IMR-90 (cell line): ENCODE measurements around the gene CFAP61. TPM values are rescaled to one million over a fixed set of nuclear protein-coding genes. Genes with fewer than 3 reads are reported as not detected.

Experiments used
- ATAC-seq: fragments of 200-7000 bp; cut with Tn5 transposase; 2 replicates; pipeline ENCODE4 v1.9.1; 2020; ENCODE audit warnings: low read depth, mild to moderate bottlenecking, moderate library complexity
- BruUV-seq: library from RNA; stranded (reverse); fragments of 400-500 nt; replicated peaks from 2 replicates; lab custom pipeline; 2021; lab: Mats Ljungman, UMichigan
- CTCF ChIA-PET: fragments of 300-600 bp; formaldehyde crosslinking; extraction: SDS; loops from one replicate; lab custom pipeline; 2021; ENCODE audit warnings: antibody characterized with exemption; lab: Yijun Ruan, JAX
- POLR2A ChIA-PET: fragments of 300-600 bp; sonication (Branson Sonifier 250); formaldehyde crosslinking; loops from one replicate; lab custom pipeline; 2022; ENCODE audit warnings: antibody characterized with exemption; ENCODE audit not compliant: unreplicated experiment; lab: Charles Lee
- DNase-seq: peaks from one replicate; pipeline ENCODE4 v3.0.0; 2013
- H2AFZ ChIP-seq: replicated peaks from 2 replicates; pipeline ENCODE3; 2013; ENCODE audit warnings: low read length, mild to moderate bottlenecking; ENCODE audit not compliant: poor library complexity
- H2AK5ac ChIP-seq: 2 replicates; pipeline ENCODE4 v1.6.1; 2013; ENCODE audit warnings: low read depth, low read length, inconsistent platforms
- H2AK9ac ChIP-seq: replicated peaks from 2 replicates; pipeline ENCODE3; 2013; ENCODE audit warnings: mild to moderate bottlenecking, low read depth, low read length, moderate library complexity; ENCODE audit not compliant: poor library complexity
- H2BK120ac ChIP-seq: 2 replicates; pipeline ENCODE4 v1.6.1; 2013; ENCODE audit warnings: low read depth, low read length, inconsistent platforms
- H2BK15ac ChIP-seq: 3 replicates; pipeline ENCODE4 v1.6.1; 2013; ENCODE audit warnings: low read depth, low read length, inconsistent platforms
- H2BK20ac ChIP-seq: 2 replicates; pipeline ENCODE4 v1.6.1; 2013; ENCODE audit warnings: low read depth, mild to moderate bottlenecking, inconsistent platforms, low read length, moderate library complexity
- H2BK5ac ChIP-seq: 2 replicates; pipeline ENCODE4 v1.6.1; 2013; ENCODE audit warnings: mild to moderate bottlenecking, low read depth, low read length, inconsistent platforms; ENCODE audit not compliant: poor library complexity, severe bottlenecking
- H3K14ac ChIP-seq: replicated peaks from 2 replicates; pipeline ENCODE4 v1.6.1; 2013; ENCODE audit warnings: low read depth, low read length, inconsistent platforms
- H3K18ac ChIP-seq: 2 replicates; pipeline ENCODE4 v1.6.1; 2013; ENCODE audit warnings: low read depth, low read length, control low read depth
- H3K23ac ChIP-seq: 2 replicates; pipeline ENCODE4 v1.6.1; 2013; ENCODE audit warnings: low read depth, low read length, inconsistent platforms
- H3K27ac ChIP-seq: 2 replicates; pipeline ENCODE4 v1.5.1; 2013; ENCODE audit warnings: mild to moderate bottlenecking, control low read depth, low read length; ENCODE audit not compliant: insufficient read depth
- H3K27me3 ChIP-seq: 2 replicates; pipeline ENCODE4 v1.6.1; 2013; ENCODE audit warnings: low read length; ENCODE audit not compliant: control insufficient read depth, insufficient read depth
- H3K36me3 ChIP-seq: 2 replicates; pipeline ENCODE4 v1.6.1; 2013; ENCODE audit warnings: low read length, mixed read lengths; ENCODE audit not compliant: control insufficient read depth, insufficient read depth
- H3K4ac ChIP-seq: 2 replicates; pipeline ENCODE4 v1.6.1; 2013; ENCODE audit warnings: low read depth, low read length, inconsistent platforms
- H3K4me1 ChIP-seq: 2 replicates; pipeline ENCODE4 v1.6.1; 2013; ENCODE audit warnings: low read length, mixed read lengths; ENCODE audit not compliant: control insufficient read depth, insufficient read depth
- H3K4me2 ChIP-seq: 2 replicates; pipeline ENCODE4 v1.6.1; 2013; ENCODE audit warnings: low read depth, mild to moderate bottlenecking, control low read depth, low read length, moderate library complexity
- H3K4me3 ChIP-seq: 2 replicates; pipeline ENCODE4 v1.5.1; 2013; ENCODE audit warnings: low read depth, mild to moderate bottlenecking, control low read depth, low read length, moderate library complexity; ENCODE audit not compliant: insufficient read depth
- H3K56ac ChIP-seq: 2 replicates; pipeline ENCODE4 v1.6.1; 2013; ENCODE audit warnings: low read length, inconsistent platforms; ENCODE audit not compliant: insufficient read depth; ENCODE audit errors: extremely low read depth
- H3K79me1 ChIP-seq, 2 experiments: 2 replicates each; pipeline ENCODE4 v1.6.1; 2013; ENCODE audit warnings: low read length in 2 of 2, inconsistent platforms in 1 of 2, low read depth in 1 of 2
- H3K9ac ChIP-seq: 2 replicates; pipeline ENCODE4 v1.6.1; 2013; ENCODE audit warnings: low read depth, low read length, control low read depth
- H3K9me1 ChIP-seq: 2 replicates; pipeline ENCODE4 v1.6.1; 2013; ENCODE audit warnings: low read length, inconsistent platforms; ENCODE audit not compliant: insufficient read depth
- H3K9me3 ChIP-seq: 2 replicates; pipeline ENCODE4 v1.6.1; 2013; ENCODE audit warnings: low read length; ENCODE audit not compliant: control insufficient read depth, insufficient read depth
- H4K20me1 ChIP-seq: 2 replicates; pipeline ENCODE4 v1.6.1; 2013; ENCODE audit warnings: low read length, inconsistent platforms; ENCODE audit not compliant: insufficient read depth
- H4K5ac ChIP-seq: 2 replicates; pipeline ENCODE4 v1.6.1; 2013; ENCODE audit warnings: mild to moderate bottlenecking, low read depth, low read length, control low read depth
- H4K8ac ChIP-seq, 2 experiments: 2 replicates each; pipeline ENCODE4 v1.6.1; 2013; ENCODE audit warnings: low read depth in 2 of 2, low read length in 2 of 2, control low read depth in 1 of 2, inconsistent platforms in 1 of 2
- H4K91ac ChIP-seq: 2 replicates; pipeline ENCODE4 v1.6.1; 2013; ENCODE audit warnings: low read depth, low read length, inconsistent platforms; ENCODE audit not compliant: insufficient read depth
- BHLHE40 ChIP-seq: fragments of 150-350 bp; IDR thresholded peaks from 2 replicates; pipeline ENCODE4 v1.6.1; 2016; ENCODE audit warnings: mild to moderate bottlenecking, low read depth, low read length
- CHD1 ChIP-seq: IDR thresholded peaks from 2 replicates; pipeline ENCODE4 v1.6.1; 2012; ENCODE audit warnings: low read depth, low read length, improper control_type of control experiment
- ELK1 ChIP-seq: fragments of 150-350 bp; IDR thresholded peaks from 2 replicates; pipeline ENCODE4 v1.6.1; 2016; ENCODE audit warnings: low read depth, mild to moderate bottlenecking, low read length, moderate library complexity, borderline replicate concordance
- FOS ChIP-seq: fragments of 150-350 bp; IDR thresholded peaks from 2 replicates; pipeline ENCODE4 v1.6.1; 2016; ENCODE audit warnings: low read depth, low read length
- MAZ ChIP-seq: IDR thresholded peaks from 2 replicates; pipeline ENCODE4 v1.6.1; 2012; ENCODE audit warnings: low read depth, mild to moderate bottlenecking, low read length, improper control_type of control experiment, moderate library complexity, borderline replicate concordance
- MXI1 ChIP-seq: IDR thresholded peaks from 2 replicates; pipeline ENCODE4 v1.6.1; 2012; ENCODE audit warnings: low read depth, mild to moderate bottlenecking, low read length, moderate library complexity, borderline replicate concordance
- RFX5 ChIP-seq: IDR thresholded peaks from 2 replicates; pipeline ENCODE4 v1.8.0; 2012; ENCODE audit warnings: low read depth, mild to moderate bottlenecking, low read length, moderate library complexity
- SMC3 ChIP-seq: fragments of 150-350 bp; IDR thresholded peaks from 2 replicates; pipeline ENCODE4 v1.6.1; 2016; ENCODE audit warnings: low read depth, mild to moderate bottlenecking, antibody characterized with exemption, low read length, moderate library complexity
- USF2 ChIP-seq: fragments of 150-350 bp; IDR thresholded peaks from 2 replicates; pipeline ENCODE4 v1.6.1; 2017; ENCODE audit warnings: mild to moderate bottlenecking, antibody characterized with exemption, low read length, low read depth
- WGBS, 2 experiments: methylation state at CpG; one replicate each; pipeline versions ENCODE4 v1.1.5 to v1.1.7; 2013; ENCODE audit warnings: missing lambda C conversion rate in 2 of 2; ENCODE audit not compliant: insufficient read length in 1 of 2; ENCODE audit errors: extremely low coverage in 2 of 2; 5-methylcytosine and 5-hydroxymethylcytosine counted together
- dilution Hi-C: fragments of 300-500 bp; cut with HindIII; formaldehyde crosslinking; loops from one replicate; pipeline ENCODE4 v1.14.3; 2018; ENCODE audit warnings: low sequenced_read_pairs; ENCODE audit not compliant: unreplicated experiment
- in situ Hi-C: fragments of 300-500 bp; cut with MboI; formaldehyde crosslinking; loops from 3 replicates; pipeline ENCODE4 v1.14.3; 2019; ENCODE audit warnings: low sequenced_read_pairs, inconsistent platforms, mixed read lengths
- intact Hi-C: fragments of 100-400 bp; cut with micrococcal nuclease; formaldehyde crosslinking; loops from 2 replicates; pipeline ENCODE4 v1.10.0; 2022
- polyA plus RNA-seq, 3 experiments: library from polyadenylated mRNA; depleted of rRNA; stranded (reverse); fragments of >200 nt; gene quantifications; 2 replicates each; pipeline ENCODE4 v1.2.3, GENCODE V29; 2012; ENCODE audit warnings: low replicate concordance in 1 of 3
- total RNA-seq: library from RNA; depleted of rRNA; stranded (reverse); fragments of >200 nt; gene quantifications from 2 replicates; pipeline ENCODE4 v1.2.3, GENCODE V29; 2012

Gene CFAP61
- total and polyA plus RNA-seq, 2 of the 4 experiments (the other 2 are of a cell fraction), result 0.07 TPM; not detected in 1

GRCh38 chr20:20274821-20275220 is 222.5 kb downstream of the CFAP61 start:
- POLR2A ChIA-PET, result no interaction called here
- Histone ChIP-seq H4K20me1 (no peaks in the 10 kb centered on the region), H3K4me2 (no peak overlapping the region), H2AK9ac (no peak overlapping the region), H3K4me3 (no peak overlapping the region), H3K27ac (no peak overlapping the region), H2AFZ (no peak overlapping the region), H3K23ac (no peak overlapping the region), H3K36me3 (no peaks in the 10 kb centered on the region), H3K9me1 (no peaks in the 10 kb centered on the region), H3K9me3 (no peaks in the 10 kb centered on the region), H2BK20ac (no peak overlapping the region), H2AK5ac (no peak overlapping the region), H2BK15ac (no peak overlapping the region), H3K4ac (no peak overlapping the region), H2BK120ac (no peak overlapping the region), H3K9ac (no peak overlapping the region), H3K79me1 (no peaks in the 10 kb centered on the region), H3K56ac (no peak overlapping the region), H3K4me1 (no peaks in the 10 kb centered on the region), H4K8ac (no peak overlapping the region), H3K27me3 (peaks cover 2% of the 10 kb centered on the region; the same call in 1 of the 2 replicates), H4K5ac (no peak overlapping the region), H3K18ac (no peak overlapping the region), H3K14ac (no peak overlapping the region), H4K91ac (no peak overlapping the region), H2BK5ac (no peak overlapping the region)
- BruUV-seq, result no TSS peak
- DNase-seq (no peak), ATAC-seq (no peak)
- no CpG with 5 or more reads among the region's 3 CpGs for WGBS, 2 experiments
- no peak for TF ChIP-seq RFX5
- TF ChIP-seq ELK1, result no peak
- TF ChIP-seq USF2, result no peak
- no peak for TF ChIP-seq MAZ
- TF ChIP-seq CHD1, result no peak
- TF ChIP-seq FOS, result no peak
- TF ChIP-seq BHLHE40, result no peak
- no peak for TF ChIP-seq MXI1
- TF ChIP-seq SMC3, result no peak
- dilution Hi-C loops, result no loop called here
- CTCF ChIA-PET, result no interaction called here
- intact Hi-C loops, result no loop called here
- in situ Hi-C loops, result no loop called here
